ENCODE data around the gene METRNL.
"Not testable (repeated sequence)": the region's sequence is repeated elsewhere in the genome, so short reads cannot be mapped to it uniquely, and the experiment has no call there.

The METRNL gene, protein sequence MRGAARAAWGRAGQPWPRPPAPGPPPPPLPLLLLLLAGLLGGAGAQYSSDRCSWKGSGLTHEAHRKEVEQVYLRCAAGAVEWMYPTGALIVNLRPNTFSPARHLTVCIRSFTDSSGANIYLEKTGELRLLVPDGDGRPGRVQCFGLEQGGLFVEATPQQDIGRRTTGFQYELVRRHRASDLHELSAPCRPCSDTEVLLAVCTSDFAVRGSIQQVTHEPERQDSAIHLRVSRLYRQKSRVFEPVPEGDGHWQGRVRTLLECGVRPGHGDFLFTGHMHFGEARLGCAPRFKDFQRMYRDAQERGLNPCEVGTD

DNA sequence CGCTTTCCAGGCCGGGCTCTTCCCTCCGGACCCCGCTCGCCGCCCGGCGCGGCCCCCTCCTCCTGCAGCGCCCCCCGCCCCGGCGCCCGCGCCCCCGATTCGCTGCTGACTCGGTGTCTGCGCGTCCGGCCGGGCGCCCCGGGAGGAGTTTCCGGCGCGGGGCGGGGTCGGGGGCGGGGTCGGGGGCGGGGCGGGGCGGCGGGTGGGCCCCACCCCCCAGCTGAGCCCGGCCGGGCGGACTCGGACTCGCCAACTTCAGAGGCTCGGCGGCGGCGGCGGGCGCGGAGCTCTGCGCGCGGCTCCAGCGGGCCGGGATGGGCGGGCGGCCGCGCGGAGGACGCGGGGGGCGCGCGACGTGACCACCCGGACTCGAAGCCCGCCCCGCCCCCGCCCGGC lies at the start of gene METRNL:
METRNL (plus strand) TSS at position 258 of the 396 bp plus-strand sequence. CDS start 207 bp downstream, outside the sequence.
- DNase-seq (ENCODE audit: low spot score), result peak; percentile 90

DNA sequence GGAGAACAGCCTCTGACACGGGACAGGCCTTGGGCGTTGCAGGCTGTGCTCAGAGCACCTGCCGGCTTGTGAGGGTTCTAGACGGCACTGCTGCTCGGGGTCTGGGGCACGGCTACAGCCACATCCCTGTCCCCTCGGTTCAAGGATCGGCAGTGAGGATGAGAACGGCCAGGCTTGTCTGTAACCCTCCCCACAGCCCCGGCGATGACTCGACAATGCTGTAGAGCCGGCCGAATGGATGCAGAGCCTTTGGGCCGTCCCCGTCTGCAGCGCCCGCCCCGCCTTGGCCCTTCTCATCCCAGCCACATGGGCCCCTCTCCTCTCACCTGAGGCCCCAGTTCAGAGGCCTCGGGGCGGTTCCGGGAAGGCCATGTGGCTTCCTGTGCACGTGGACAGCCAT lies 49.0 kb upstream of the METRNL start:
- DNase-seq (ENCODE audit: low spot score), result no peak

- DNase-seq (ENCODE audit: low spot score), result no peak
These were observed 48.0 kb upstream of the METRNL start for GRCh38 chr17:83031321-83031945.

GRCh38 chr17:83031946-83032451 lies 47.4 kb upstream of the METRNL start:
- not testable (repeated sequence) for DNase-seq (ENCODE audit: low spot score)

GRCh38 chr17:83032781-83033180 lies 46.6 kb upstream of the METRNL start:
- DNase-seq (ENCODE audit: low spot score), result no peak

- no peak for DNase-seq (ENCODE audit: low spot score)
These were observed 44.9 kb upstream of the METRNL start for GRCh38 chr17:83034525-83034924.

DNA sequence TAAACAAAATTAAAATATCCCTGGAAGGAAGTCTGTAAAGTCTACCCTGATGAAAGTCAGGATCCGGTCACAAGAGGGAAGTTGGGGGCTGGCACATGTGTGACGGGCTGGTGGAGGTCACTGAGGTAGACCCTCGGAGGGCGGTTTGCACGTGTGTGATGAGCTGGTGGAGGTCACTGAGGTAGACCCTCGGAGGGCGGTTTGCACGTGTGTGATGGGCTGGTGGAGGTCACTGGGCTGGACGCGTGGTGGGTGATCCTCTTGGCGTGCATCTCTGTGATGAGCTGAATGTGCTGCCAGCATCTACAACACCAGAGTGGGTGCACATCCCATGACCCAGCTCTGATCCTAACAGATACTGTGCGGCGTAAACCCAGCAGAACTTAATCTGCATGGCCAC lies 43.7 kb upstream of the METRNL start:
- DNase-seq (ENCODE audit: low spot score), result no peak

DNA sequence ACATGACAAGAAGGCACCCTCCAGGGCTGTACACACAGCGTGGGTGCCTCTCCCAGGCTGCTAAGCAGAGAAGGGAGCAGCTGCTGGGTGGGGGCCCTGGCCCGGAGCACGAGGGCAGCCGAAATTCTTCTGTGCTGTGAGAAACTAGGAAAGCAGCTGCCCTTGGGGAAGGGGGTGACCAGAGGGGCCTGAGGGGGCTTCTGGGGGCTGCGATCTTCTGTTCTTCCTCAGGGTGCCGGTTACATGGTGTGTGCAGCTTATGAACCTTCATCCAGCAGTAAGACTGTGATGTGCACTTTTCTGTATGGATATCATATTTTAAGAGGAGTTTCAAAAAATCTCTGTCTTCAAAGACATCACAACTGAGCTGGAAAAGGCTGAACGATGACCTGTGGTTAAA lies 43.2 kb upstream of the METRNL start:
- DNase-seq (ENCODE audit: low spot score), result no peak

DNA sequence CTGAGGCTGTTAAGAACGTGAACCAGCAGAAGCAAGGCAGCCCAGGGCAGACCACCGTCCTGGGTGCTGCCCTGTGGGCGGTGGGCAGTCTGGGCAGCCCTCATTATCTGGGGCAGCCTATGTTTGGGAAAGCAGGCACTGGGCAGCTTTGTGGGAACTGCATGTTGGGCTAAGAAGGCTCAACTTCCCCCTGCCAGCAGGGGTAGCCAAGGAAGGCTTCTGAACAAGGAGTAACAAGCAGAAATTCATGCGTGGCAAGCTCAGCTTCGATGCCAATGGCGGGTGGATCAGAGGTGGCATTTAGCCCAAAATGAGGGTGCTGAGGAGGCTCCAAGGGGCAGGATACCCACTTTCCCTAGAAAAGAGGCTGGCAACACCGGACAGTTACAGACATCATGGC lies 42.7 kb upstream of the METRNL start:
- no peak for DNase-seq (ENCODE audit: low spot score)

DNA sequence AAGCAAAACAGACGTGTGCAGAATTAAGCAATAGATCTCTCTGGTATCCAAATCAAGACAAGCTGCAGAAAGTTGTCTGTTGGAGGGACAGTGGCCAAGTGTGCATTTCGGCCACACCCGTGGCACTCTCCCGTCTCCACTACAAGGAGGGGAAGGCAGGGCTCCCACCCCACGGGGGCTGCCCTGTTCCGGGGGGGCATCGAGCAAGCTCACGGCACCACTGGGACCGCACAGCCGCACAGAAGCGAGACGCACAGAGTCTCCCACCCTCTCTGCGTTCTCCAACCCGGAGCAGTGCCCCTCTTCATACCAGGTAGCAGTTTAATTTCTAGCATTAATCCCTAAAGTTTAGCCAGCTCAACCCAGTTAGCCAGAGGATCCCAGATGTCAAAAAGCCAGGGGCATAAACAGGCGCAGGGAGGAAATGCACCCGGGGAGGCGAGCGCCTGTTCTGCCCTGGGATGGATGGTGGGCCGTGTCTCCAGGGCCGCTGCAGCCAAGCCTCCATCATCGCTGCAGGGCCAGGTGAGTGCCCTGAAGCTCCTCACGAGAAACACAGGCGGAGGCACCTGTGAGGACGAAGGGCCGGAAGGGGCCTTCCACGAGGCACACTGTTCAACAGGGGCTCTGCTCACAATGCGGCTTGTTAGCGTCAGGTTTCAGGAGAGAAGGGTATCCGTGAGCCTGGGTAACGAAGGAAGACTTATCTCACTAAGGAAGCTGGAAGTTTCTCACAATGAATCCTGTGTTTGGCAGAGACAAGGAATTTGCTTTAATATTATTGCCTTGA lies 42.1 kb upstream of the METRNL start:
- DNase-seq (ENCODE audit: low spot score), result no peak

GRCh38 chr17:83037874-83038165 lies 41.6 kb upstream of the METRNL start:
- no peak for DNase-seq (ENCODE audit: low spot score)

DNA sequence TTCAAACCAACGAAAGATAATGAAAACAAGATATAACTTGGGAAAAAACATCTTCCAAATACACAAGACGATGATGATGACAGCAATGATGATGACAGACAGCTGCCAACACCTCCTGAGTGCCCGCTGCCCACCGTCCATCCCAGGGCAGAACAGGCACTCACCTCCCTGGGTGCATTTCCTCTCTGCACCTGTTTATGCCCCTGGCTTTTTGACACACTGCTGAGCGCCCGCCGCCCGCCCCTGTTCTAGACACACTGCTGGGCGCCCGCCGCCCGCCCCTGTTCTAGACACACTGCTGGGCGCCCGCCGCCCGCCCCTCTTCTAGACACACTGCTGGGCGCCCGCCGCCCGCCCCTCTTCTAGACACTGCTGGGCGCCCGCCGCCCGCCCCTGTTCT lies 40.4 kb upstream of the METRNL start:
- not testable (repeated sequence) for DNase-seq (ENCODE audit: low spot score)

DNA sequence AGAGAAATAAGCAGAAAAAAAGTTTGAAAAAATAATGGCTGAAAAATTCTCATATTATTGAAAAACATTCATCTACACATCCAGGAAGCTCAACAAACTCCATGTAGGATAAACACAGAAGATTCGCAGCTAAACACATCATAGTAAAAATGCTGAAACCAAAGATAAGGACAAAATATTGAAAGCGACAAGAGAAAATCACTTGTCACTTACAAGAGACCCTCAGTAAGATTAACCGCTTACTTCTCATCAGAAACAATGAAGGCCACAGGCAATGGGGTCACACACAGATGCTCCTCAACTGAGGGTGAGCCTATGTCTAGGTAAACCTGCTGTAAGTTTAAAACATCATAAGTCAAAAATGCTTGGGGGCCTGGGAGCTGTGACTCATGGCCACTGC lies 38.1 kb upstream of the METRNL start:
- DNase-seq (ENCODE audit: low spot score), result no peak

- DNase-seq (ENCODE audit: low spot score), result no peak
These were observed 36.8 kb upstream of the METRNL start for GRCh38 chr17:83042522-83043158.

- DNase-seq (ENCODE audit: low spot score), result not testable (repeated sequence)
These were observed 34.9 kb upstream of the METRNL start for GRCh38 chr17:83044479-83044878.

- DNase-seq (ENCODE audit: low spot score), result no peak
These were observed 32.8 kb upstream of the METRNL start for GRCh38 chr17:83046448-83047181.

DNA sequence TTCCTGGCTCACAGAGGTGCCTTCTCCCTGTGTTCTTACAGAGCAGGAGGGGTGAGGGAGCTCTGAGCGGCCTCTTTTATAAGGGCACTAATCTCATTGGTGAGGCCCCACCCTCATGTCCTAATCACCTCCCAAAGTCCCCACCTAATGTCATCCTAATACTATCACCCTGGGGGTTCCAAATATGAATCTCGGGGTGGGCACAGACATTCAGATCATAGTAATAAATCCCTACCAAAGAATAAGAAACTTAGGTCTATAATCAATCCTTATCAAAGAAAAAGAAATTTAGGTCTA lies 32.3 kb upstream of the METRNL start:
- DNase-seq (ENCODE audit: low spot score), result no peak

- not testable (repeated sequence) for DNase-seq (ENCODE audit: low spot score)
These were observed 31.5 kb upstream of the METRNL start for GRCh38 chr17:83047818-83048475.

GRCh38 chr17:83050651-83051395 lies 28.6 kb upstream of the METRNL start:
- no peak for DNase-seq (ENCODE audit: low spot score)

DNA sequence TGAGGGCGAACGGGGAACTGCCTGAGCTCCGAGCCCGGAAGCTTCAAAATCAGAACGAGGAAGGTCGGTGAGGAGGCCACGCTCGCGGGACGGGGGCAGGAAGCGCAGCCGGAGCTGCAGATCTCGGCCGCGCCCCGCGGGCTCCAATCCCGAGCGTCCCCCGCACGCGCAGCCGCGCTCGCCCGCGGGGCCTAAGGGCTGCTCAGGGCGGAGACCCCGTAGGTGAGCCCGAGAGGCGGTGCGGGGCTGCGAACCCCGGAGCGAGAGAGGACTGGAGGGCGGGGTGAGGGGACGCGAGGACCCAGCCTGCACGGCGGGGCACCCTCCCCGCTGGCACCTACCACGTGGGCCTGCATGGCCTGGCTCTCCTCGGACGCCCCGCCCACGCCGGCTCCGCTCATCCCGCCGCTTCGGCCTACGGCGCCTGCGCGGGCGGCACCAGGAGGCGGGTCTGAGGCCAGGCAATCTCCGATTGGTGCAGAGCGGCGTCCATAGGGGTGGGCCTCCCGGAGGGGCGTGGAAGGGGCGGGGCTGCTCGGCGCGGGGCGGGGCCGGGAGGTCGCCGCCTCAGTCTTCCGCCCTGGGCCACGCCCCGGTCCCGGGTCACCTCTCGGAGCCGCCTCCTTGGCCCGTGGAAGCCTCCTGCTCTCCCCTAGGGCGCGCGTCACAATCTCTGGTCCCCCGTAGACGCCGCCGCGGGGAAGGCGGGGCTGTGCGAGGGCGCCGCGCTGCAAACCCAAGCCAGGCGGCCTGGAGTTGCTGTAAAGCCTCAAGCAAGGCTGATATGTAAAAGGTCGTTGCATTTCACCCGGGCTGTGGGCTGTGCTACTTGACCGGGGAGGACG lies 27.8 kb upstream of the METRNL start:
- DNase-seq (ENCODE audit: low spot score), result peak; percentile 99

Measured in germinal center (tissue), 1 donor.